Pancreas (tissue), 10 donors: ENCODE measurements around the gene FDCSP. TPM values are rescaled to one million over a fixed set of nuclear protein-coding genes. Genes with fewer than 3 reads are reported as not detected.

ENCODE experiments used
- ATAC-seq, 4 donors: fragments of 200-7000 bp; cut with Tn5 transposase; one replicate each; pipeline versions ENCODE4 v1.8.0 to v1.9.1; 2020; ENCODE audit warnings: mild to moderate bottlenecking in 4 of 4, moderate library complexity in 4 of 4
- DNase-seq, 6 donors: peaks; one replicate each; pipeline ENCODE4 v3.0.0-alpha.2; 2020
- FAIRE-seq: peaks from 2 replicates; lab custom pipeline; 2012; peaks lifted over from hg19 to GRCh38; lab: Jason Lieb, UNC
- H3K27ac ChIP-seq, 4 donors: fragments of 200-600 bp; sonication (generic); 1 replicate in 3 of 4; 2 replicates in 1 of 4; pipeline versions ENCODE4 v1.5.0 to v1.8.0; 2020
- H3K27me3 ChIP-seq, 4 donors: fragments of 200-600 bp; one replicate each; pipeline ENCODE4 v1.8.0; 2021
- H3K36me3 ChIP-seq, 3 donors: fragments of 200-600 bp; sonication (generic) in 1 of 3; one replicate each; pipeline versions ENCODE4 v1.5.0 to v1.8.0; 2020 to 2021
- H3K4me1 ChIP-seq, 3 donors: fragments of 200-600 bp; one replicate each; pipeline ENCODE4 v1.8.0; 2021
- H3K4me3 ChIP-seq, 4 donors: fragments of 200-600 bp; sonication (generic) in 2 of 4; one replicate each; pipeline versions ENCODE4 v1.5.0 to v1.8.0; 2020 to 2021
- H3K9me3 ChIP-seq, 4 donors: fragments of 200-600 bp; one replicate each; pipeline ENCODE4 v1.8.0; 2021
- WGBS, 2 donors: extraction: QIAGEN DNeasy Blood & Tissue Kit; methylation state at CpG; one replicate each; pipeline ENCODE4 v1.1.7; 2013; 5-methylcytosine and 5-hydroxymethylcytosine counted together
- intact Hi-C, 3 donors: fragments of 100-400 bp; cut with DNase I; formaldehyde crosslinking; loops; one replicate each; pipeline versions ENCODE4 v1.11.1 to v1.14.2; 2022
- polyA plus RNA-seq, 2 donors: library from polyadenylated mRNA; stranded (reverse); fragments of 200-250 nt; gene quantifications; one replicate each; pipeline ENCODE4 v1.2.3, GENCODE V29; 2013
- total RNA-seq, 6 donors: library from RNA; stranded (reverse); fragmentation: NEBNext Ultra II Directional in 4 of 6; extraction: Animal tissue kit (Norgen Biotek cat#: 25700) in 4 of 6; gene quantifications; one replicate each; pipeline versions ENCODE4 v1.2.1 to v1.2.4, GENCODE V29; 2021 to 2023
- TF ChIP-seq, protein P1 (sequence below), 4 donors: fragments of 200-600 bp; sonication (generic) in 3 of 4; IDR thresholded peaks; one replicate each; pipeline versions ENCODE4 v1.5.0 to v1.8.0; 2021; ENCODE audit warnings: antibody characterized with exemption in 4 of 4
- donor health status: healthy with polysubstance abuse.
- donor health status: DM: no; HTN: no; CAD: no; lungs with moderate emphysema.
- donor health status: DM: no; HTN: no; CAD: no.
- donor health status: control.
- donor health status: control.
- donor health status: Bipolar disorder and iron deficiency.
- donor health status: DM: yes; HTN: yes; CAD: no.
- donor health status: DM: no; HTN: no; CAD: no.
- donor health status: DM: no; HTN: no; CAD: no.
- donor health status: DM: yes; HTN: yes; CAD: no.

FDCSP gene
- total and polyA plus RNA-seq, 8 donors: 0.28 to 0.94 (median 0.61) TPM; not detected in 5

DNA sequence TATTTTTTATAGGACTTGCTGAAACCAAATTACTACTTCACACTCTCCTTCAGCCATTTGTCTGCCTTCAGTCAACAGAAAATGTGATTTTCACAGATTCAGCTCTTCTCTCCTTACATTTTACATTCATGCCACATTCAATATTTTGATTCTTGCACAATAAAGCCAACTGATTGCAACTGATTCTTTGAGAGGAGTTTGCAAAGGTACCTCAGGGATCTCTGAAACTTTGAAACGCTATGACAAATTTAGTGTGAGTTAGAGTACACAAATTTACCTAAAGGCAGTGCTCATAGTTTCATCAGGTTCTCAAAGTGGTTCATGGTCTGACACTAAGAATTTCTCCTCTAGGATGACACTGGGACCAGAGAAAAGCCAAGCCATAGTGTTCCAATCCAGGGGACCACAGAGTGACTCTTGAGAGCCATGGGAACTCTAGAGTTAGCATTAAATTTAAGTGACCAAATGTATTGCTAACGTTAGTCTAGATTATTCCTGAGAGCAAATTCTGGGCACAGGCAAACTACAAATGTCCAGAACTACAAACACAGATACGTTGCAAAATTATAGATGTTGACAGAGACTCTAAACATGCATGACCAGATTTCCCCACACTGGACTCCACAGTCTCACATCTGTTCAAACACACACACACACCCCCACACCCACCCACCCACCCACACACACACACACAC lies 25.5 kb downstream of the FDCSP start:
- WGBS, 2 donors: 18 to 33% methylated on average over 3 of the region's 3 CpGs
- H3K27ac ChIP-seq: no peak overlapping the region
- no peak for ATAC-seq
- H3K4me1 ChIP-seq: no peaks in the 10 kb centered on the region
- TF ChIP-seq, protein P1, sequence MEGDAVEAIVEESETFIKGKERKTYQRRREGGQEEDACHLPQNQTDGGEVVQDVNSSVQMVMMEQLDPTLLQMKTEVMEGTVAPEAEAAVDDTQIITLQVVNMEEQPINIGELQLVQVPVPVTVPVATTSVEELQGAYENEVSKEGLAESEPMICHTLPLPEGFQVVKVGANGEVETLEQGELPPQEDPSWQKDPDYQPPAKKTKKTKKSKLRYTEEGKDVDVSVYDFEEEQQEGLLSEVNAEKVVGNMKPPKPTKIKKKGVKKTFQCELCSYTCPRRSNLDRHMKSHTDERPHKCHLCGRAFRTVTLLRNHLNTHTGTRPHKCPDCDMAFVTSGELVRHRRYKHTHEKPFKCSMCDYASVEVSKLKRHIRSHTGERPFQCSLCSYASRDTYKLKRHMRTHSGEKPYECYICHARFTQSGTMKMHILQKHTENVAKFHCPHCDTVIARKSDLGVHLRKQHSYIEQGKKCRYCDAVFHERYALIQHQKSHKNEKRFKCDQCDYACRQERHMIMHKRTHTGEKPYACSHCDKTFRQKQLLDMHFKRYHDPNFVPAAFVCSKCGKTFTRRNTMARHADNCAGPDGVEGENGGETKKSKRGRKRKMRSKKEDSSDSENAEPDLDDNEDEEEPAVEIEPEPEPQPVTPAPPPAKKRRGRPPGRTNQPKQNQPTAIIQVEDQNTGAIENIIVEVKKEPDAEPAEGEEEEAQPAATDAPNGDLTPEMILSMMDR (IDR thresholded peaks at IDR 0.05): no peak
- no peaks in the 10 kb centered on the region for H3K9me3 ChIP-seq
- H3K36me3 ChIP-seq: no peaks in the 10 kb centered on the region
- DNase-seq: no peak
- H3K27me3 ChIP-seq: no peaks in the 10 kb centered on the region
- no peak overlapping the region for H3K4me3 ChIP-seq
- intact Hi-C loops: no loop called here
- no peak for FAIRE-seq

DNA sequence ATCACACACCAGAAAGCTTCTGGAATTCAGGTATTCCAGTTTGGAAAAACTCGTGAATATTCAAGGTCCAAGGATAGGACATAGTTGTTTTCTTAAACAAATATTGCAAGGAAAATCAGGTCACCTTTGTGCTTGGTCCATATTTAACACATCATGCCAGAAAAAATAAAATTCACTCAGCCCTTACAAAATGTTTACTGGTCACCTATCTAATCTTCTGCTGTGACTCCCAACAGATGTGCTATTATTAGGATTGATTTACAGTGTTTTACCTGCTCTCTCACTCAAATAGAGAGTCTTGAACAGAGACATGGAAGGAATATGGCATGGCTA lies 26.0 kb downstream of the FDCSP start:
- no peak for ATAC-seq
- intact Hi-C loops: no loop called here
- H3K4me3 ChIP-seq: no peak overlapping the region
- WGBS, 2 donors: 26 to 29% methylated on average over 1 of the region's 1 CpG
- no peak for FAIRE-seq
- H3K9me3 ChIP-seq: no peaks in the 10 kb centered on the region
- TF ChIP-seq, protein P1 (IDR thresholded peaks at IDR 0.05): no peak
- H3K4me1 ChIP-seq: no peaks in the 10 kb centered on the region
- no peaks in the 10 kb centered on the region for H3K27me3 ChIP-seq
- no peak overlapping the region for H3K27ac ChIP-seq
- no peak for DNase-seq
- no peaks in the 10 kb centered on the region for H3K36me3 ChIP-seq

DNA sequence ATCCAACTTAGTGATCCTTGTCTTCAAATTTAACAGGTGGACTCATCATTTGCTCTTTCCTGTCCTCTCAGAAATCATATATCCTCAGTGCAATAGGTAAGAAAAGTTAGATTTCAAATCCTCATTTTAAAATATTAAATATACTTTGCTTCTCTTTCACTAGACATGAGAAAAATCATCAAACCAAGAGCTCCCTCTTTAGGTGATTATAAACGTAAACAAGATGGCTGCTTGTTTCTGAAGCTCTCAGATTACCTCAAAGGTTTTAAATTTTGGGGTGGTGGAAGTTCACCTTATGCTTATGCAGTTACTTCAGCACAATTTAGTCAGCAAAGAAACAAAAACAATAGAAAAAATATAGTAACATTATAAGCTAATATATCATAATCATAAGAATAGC lies 43.8 kb downstream of the FDCSP start:
- WGBS, 2 donors: 5 to 8% methylated on average over 1 of the region's 1 CpG
- peak in 1 of 4 donors; percentile 51 for ATAC-seq
- no peak for DNase-seq
- Histone ChIP-seq H3K4me3 (no peak overlapping the region), H3K4me1 (no peaks in the 10 kb centered on the region), H3K36me3 (no peaks in the 10 kb centered on the region), H3K9me3 (no peaks in the 10 kb centered on the region), H3K27ac (no peak overlapping the region), H3K27me3 (no peaks in the 10 kb centered on the region)
- no peak for FAIRE-seq
- intact Hi-C loops: no loop called here
- TF ChIP-seq, protein P1 (IDR thresholded peaks at IDR 0.05): no peak

- ATAC-seq (no peak), FAIRE-seq (no peak)
- intact Hi-C loops: no loop called here
Observed at GRCh38 chr4:70277121-70277520, 51.2 kb downstream of the FDCSP start.

GRCh38 chr4:70280567-70280966 lies 54.6 kb downstream of the FDCSP start:
- intact Hi-C loops: no loop called here
- H3K27me3 ChIP-seq: no peaks in the 10 kb centered on the region
- H3K36me3 ChIP-seq: no peaks in the 10 kb centered on the region
- 21 to 32% methylated on average over 1 of the region's 1 CpG for WGBS, 2 donors
- DNase-seq: no peak
- no peak overlapping the region for H3K4me3 ChIP-seq
- no peak for ATAC-seq
- FAIRE-seq: no peak
- H3K27ac ChIP-seq: no peak overlapping the region
- TF ChIP-seq, protein P1 (IDR thresholded peaks at IDR 0.05): no peak
- H3K9me3 ChIP-seq: no peaks in the 10 kb centered on the region
- no peaks in the 10 kb centered on the region for H3K4me1 ChIP-seq

More at GRCh38 chr4:70277121-70277520, 51.2 kb downstream of the FDCSP start:
- Histone ChIP-seq H3K27ac (no peak overlapping the region), H3K4me1 (no peaks in the 10 kb centered on the region), H3K27me3 (no peaks in the 10 kb centered on the region), H3K9me3 (no peaks in the 10 kb centered on the region), H3K4me3 (no peak overlapping the region), H3K36me3 (no peaks in the 10 kb centered on the region)
- no peak for DNase-seq
- WGBS, 2 donors: 93 to 96% methylated on average over 2 of the region's 2 CpGs
- TF ChIP-seq, protein P1 (IDR thresholded peaks at IDR 0.05): no peak
